Endothelial cell of umbilical vein (primary cell): ENCODE measurements around the gene STOM. TPM values are rescaled to one million over a fixed set of nuclear protein-coding genes. Genes with fewer than 3 reads are reported as not detected.

Experiments
- BruUV-seq: library from RNA; stranded (reverse); fragments of 400-500 nt; replicated peaks from 2 replicates; lab custom pipeline; 2021; lab: Mats Ljungman, UMichigan
- CTCF ChIA-PET: fragments of 300-600, 350-600 bp; sonication (Branson Sonifier 250); formaldehyde crosslinking; loops from one replicate; lab custom pipeline; 2021; ENCODE audit warnings: antibody characterized with exemption, inconsistent platforms; lab: Charles Lee
- POLR2A ChIA-PET: fragments of 300-600, 350-600 bp; sonication (Branson Sonifier 250); formaldehyde crosslinking; loops from one replicate; lab custom pipeline; 2021; ENCODE audit warnings: antibody characterized with exemption, inconsistent platforms; lab: Charles Lee
- DNase-seq: peaks from one replicate; pipeline ENCODE4 v3.0.0-alpha.2; 2011; ENCODE audit warnings: low read depth, low spot score
- FAIRE-seq: peaks from 2 replicates; lab custom pipeline; 2011; peaks lifted over from hg19 to GRCh38; lab: Jason Lieb, UNC
- H2AFZ ChIP-seq: 2 replicates; pipeline ENCODE4 v1.6.0; 2012; ENCODE audit warnings: low read depth, low read length, control low read depth, inconsistent platforms
- H3K27ac ChIP-seq: 2 replicates; pipeline ENCODE4 v1.5.1; 2011; ENCODE audit warnings: low read depth, mild to moderate bottlenecking, control low read depth, low read length, moderate library complexity; ENCODE audit not compliant: insufficient read depth
- H3K27me3 ChIP-seq, 2 experiments: 2 replicates each; pipeline versions ENCODE4 v1.6.0 to v1.6.1; 2011; ENCODE audit warnings: low read length in 2 of 2, mixed read lengths in 1 of 2; ENCODE audit not compliant: control insufficient read depth in 2 of 2, insufficient read depth in 2 of 2
- H3K36me3 ChIP-seq, 2 experiments: 2 replicates in 1 of 2; 3 replicates in 1 of 2; pipeline ENCODE4 v1.5.1; 2011; ENCODE audit warnings: low read length in 2 of 2, mild to moderate bottlenecking in 1 of 2, moderate library complexity in 1 of 2; ENCODE audit not compliant: control insufficient read depth in 2 of 2, insufficient read depth in 2 of 2; ENCODE audit errors: extremely low read depth in 1 of 2
- H3K4me1 ChIP-seq: 3 replicates; pipeline ENCODE4 v1.5.1; 2011; ENCODE audit warnings: mild to moderate bottlenecking, low read length; ENCODE audit not compliant: control insufficient read depth, insufficient read depth; ENCODE audit errors: extremely low read depth
- H3K4me2 ChIP-seq: 2 replicates; pipeline ENCODE4 v1.6.1; 2011; ENCODE audit warnings: low read length, control low read depth, mixed read lengths; ENCODE audit not compliant: insufficient read depth
- H3K4me3 ChIP-seq, 3 experiments: fragments of 200-600 bp in 1 of 3; sonication (generic), shearing (Covaris generic) in 1 of 3; replicated peaks in 1 of 3; 2 replicates each; pipeline ENCODE4 v1.5.1; 2011 to 2016; ENCODE audit warnings: control low read depth in 3 of 3, low read length in 3 of 3, mild to moderate bottlenecking in 2 of 3, inconsistent platforms in 1 of 3, low read depth in 1 of 3, moderate library complexity in 1 of 3; ENCODE audit not compliant: insufficient read depth in 1 of 3
- H3K79me2 ChIP-seq: 2 replicates; pipeline ENCODE4 v1.6.0; 2012; ENCODE audit warnings: low read length, inconsistent platforms; ENCODE audit not compliant: control insufficient read depth, insufficient read depth
- H3K9ac ChIP-seq: replicated peaks from 2 replicates; pipeline ENCODE3; 2011; ENCODE audit warnings: low read length, control low read depth; ENCODE audit not compliant: insufficient read depth; ENCODE audit errors: extremely low read depth
- H3K9me1 ChIP-seq: replicated peaks from 3 replicates; pipeline ENCODE4 v1.6.0; 2011; ENCODE audit warnings: mild to moderate bottlenecking, low read length; ENCODE audit not compliant: control insufficient read depth, insufficient read depth; ENCODE audit errors: extremely low read depth
- H3K9me3 ChIP-seq: replicated peaks from 2 replicates; pipeline ENCODE4 v1.5.1; 2012; ENCODE audit warnings: low read length, inconsistent platforms; ENCODE audit not compliant: control insufficient read depth, insufficient read depth
- H4K20me1 ChIP-seq: replicated peaks from 2 replicates; pipeline ENCODE3; 2011; ENCODE audit warnings: mild to moderate bottlenecking, low read length; ENCODE audit not compliant: control insufficient read depth, insufficient read depth; ENCODE audit errors: extremely low read depth
- CTCF ChIP-seq, 2 donors: IDR thresholded peaks; 1 replicate in 1 of 2; 2 replicates in 1 of 2; pipeline ENCODE4 v1.5.1; 2011; ENCODE audit warnings: low read length in 2 of 2, mild to moderate bottlenecking in 2 of 2, moderate library complexity in 2 of 2, control low read depth in 1 of 2, inconsistent platforms in 1 of 2, low read depth in 1 of 2; ENCODE audit not compliant: insufficient read depth in 1 of 2; ENCODE audit errors: extremely low read depth in 1 of 2
- EZH2 ChIP-seq: IDR thresholded peaks from 2 replicates; pipeline ENCODE4 v1.6.1; 2012; ENCODE audit warnings: borderline replicate concordance, low read depth, mild to moderate bottlenecking, moderate library complexity, low read length, inconsistent platforms; ENCODE audit not compliant: severe bottlenecking
- FOS ChIP-seq: IDR thresholded peaks from 2 replicates; pipeline ENCODE4 v1.6.1; 2011; ENCODE audit warnings: mild to moderate bottlenecking, low read length, moderate library complexity, borderline replicate concordance; ENCODE audit not compliant: insufficient read depth
- GATA2 ChIP-seq: IDR thresholded peaks from 2 replicates; pipeline ENCODE4 v1.7.0; 2011; ENCODE audit warnings: low read depth, mild to moderate bottlenecking, moderate library complexity, mixed read lengths, low read length; ENCODE audit not compliant: insufficient read length, insufficient read depth
- MAX ChIP-seq: IDR thresholded peaks from 2 replicates; pipeline ENCODE4 v1.6.1; 2011; ENCODE audit not compliant: insufficient read depth, insufficient read length
- MYC ChIP-seq: IDR thresholded peaks from one replicate; pipeline ENCODE4 v1.6.1; 2011; ENCODE audit warnings: mild to moderate bottlenecking, low read depth, low read length
- POLR2A ChIP-seq: IDR thresholded peaks from 2 replicates; pipeline ENCODE4 v1.6.1; 2012; ENCODE audit warnings: low read depth, mild to moderate bottlenecking, control low read depth, low read length
- POLR2AphosphoS5 ChIP-seq: IDR thresholded peaks from 2 replicates; pipeline ENCODE4 v1.6.1; 2012; ENCODE audit warnings: low read depth, mild to moderate bottlenecking, control low read depth, low read length, moderate library complexity; ENCODE audit not compliant: insufficient read depth
- dilution Hi-C: fragments of 300-500 bp; cut with MboI; formaldehyde crosslinking; loops from one replicate; pipeline ENCODE4 v1.15.0; 2019; ENCODE audit warnings: low sequenced_read_pairs; ENCODE audit not compliant: extremely low pct_ligation_motif_present
- intact Hi-C: fragments of 100-400 bp; cut with micrococcal nuclease; formaldehyde crosslinking; loops from one replicate; pipeline ENCODE4 v1.10.0; 2022
- polyA plus RNA-seq, 4 experiments: library from polyadenylated mRNA; depleted of rRNA in 3 of 4; stranded (reverse) in 3 of 4; unstranded in 1 of 4; fragments of >200 nt; gene quantifications; 2 replicates each; pipeline versions ENCODE4 v1.2.1 to v1.2.3, GENCODE V29; 2011 to 2012; ENCODE audit warnings: missing spikeins in 1 of 4
- total RNA-seq: library from RNA; stranded (reverse); gene quantifications from 2 replicates; pipeline ENCODE4 v1.2.3, GENCODE V29; 2021

The STOM gene
- total and polyA plus RNA-seq, 2 donors (not counting 3 experiments of a cell fraction or from before 2014, with no cell fraction given), result 153 to 170 TPM

- H3K4me3 ChIP-seq, result no peak overlapping the region
- H4K20me1 ChIP-seq, result no peaks in the 10 kb centered on the region
- H2AFZ ChIP-seq, result no peak overlapping the region
- no peaks in the 10 kb centered on the region for H3K9me3 ChIP-seq
- ChIA-PET CTCF (interaction anchor here (0.7 kb wide), 1 partner anchor 33 kb away, joined by 3 read pairs; no protein-coding TSS in a partner anchor), POLR2A (interaction anchor here (0.7 kb wide), 1 partner anchor 16 kb away, joined by 11 read pairs; no protein-coding TSS in a partner anchor)
- no peaks in the 10 kb centered on the region for H3K36me3 ChIP-seq
- no peaks in the 10 kb centered on the region for H3K4me1 ChIP-seq
- intact Hi-C loops (loop anchor here (10.0 kb wide), 1 partner anchor 331 kb away; the partner anchor contains the start of gene CNTRL), dilution Hi-C loops (no loop called here)
- no peak overlapping the region for H3K4me2 ChIP-seq
- no peak for DNase-seq
- no peaks in the 10 kb centered on the region for H3K9me1 ChIP-seq
- no peak overlapping the region for H3K27ac ChIP-seq
- FAIRE-seq, result no peak
- H3K9ac ChIP-seq, result no peak overlapping the region
- no peak for TF ChIP-seq MYC
- no peak for TF ChIP-seq GATA2
- TF ChIP-seq POLR2A, result no peak
- no peak for TF ChIP-seq MAX
- TF ChIP-seq FOS, result no peak
- TF ChIP-seq CTCF (IDR thresholded peaks at IDR 0.05; ENCODE audit: extremely low read depth in 1 of 2, insufficient read depth in 1 of 2, low read depth in 1 of 2, low read length in 2 of 2), result no peak
- no peak for TF ChIP-seq POLR2AphosphoS5
- no peak for TF ChIP-seq EZH2
- no peaks in the 10 kb centered on the region for H3K79me2 ChIP-seq
- no TSS peak for BruUV-seq
- peaks cover 0 to 7% of the 10 kb centered on the region in 2 experiments for H3K27me3 ChIP-seq
These were observed 35.8 kb upstream of the STOM start for GRCh38 chr9:121405899-121406298.
